CD4-positive, CD25-positive, alpha-beta regulatory T cell (primary cell): ENCODE measurements around the gene CD59. TPM values are rescaled to one million over a fixed set of nuclear protein-coding genes. Genes with fewer than 3 reads are reported as not detected.

Source experiments
- ATAC-seq, 2 donors: fragments of 150-1000 bp; cut with Tn5 transposase; one replicate each; pipeline ENCODE4 v1.10.0; 2021; ENCODE audit warnings: low read depth in 2 of 2, moderate number of reproducible peaks in 2 of 2, moderate library complexity in 1 of 2
- DNase-seq, 3 donors: peaks; one replicate each; pipeline versions ENCODE4 v3.0.0 to v3.0.0-alpha.2; 2012 to 2022; ENCODE audit warnings: mixed read lengths in 1 of 3
- H3K27ac ChIP-seq: one replicate; pipeline ENCODE4 v1.7.0; 2013; ENCODE audit warnings: mild to moderate bottlenecking, low read length; ENCODE audit not compliant: insufficient read depth, poor library complexity, severe bottlenecking
- H3K27me3 ChIP-seq: one replicate; pipeline ENCODE4 v1.7.0; 2013; ENCODE audit warnings: low read length; ENCODE audit not compliant: control insufficient read depth, insufficient read depth
- H3K36me3 ChIP-seq: one replicate; pipeline ENCODE4 v1.7.0; 2013; ENCODE audit warnings: mild to moderate bottlenecking, low read length, moderate library complexity; ENCODE audit not compliant: control insufficient read depth, insufficient read depth
- H3K4me1 ChIP-seq: 2 replicates; pipeline ENCODE4 v1.7.0; 2013; ENCODE audit warnings: mild to moderate bottlenecking, low read length; ENCODE audit not compliant: insufficient read depth, control insufficient read depth, poor library complexity, severe bottlenecking
- H3K4me3 ChIP-seq: one replicate; pipeline ENCODE4 v1.7.0; 2013; ENCODE audit warnings: low read depth, mild to moderate bottlenecking, low read length, moderate library complexity
- H3K9me3 ChIP-seq, 2 experiments: 1 replicate in 1 of 2; 2 replicates in 1 of 2; pipeline ENCODE4 v1.7.0; 2013; ENCODE audit warnings: low read length in 2 of 2, mild to moderate bottlenecking in 1 of 2, moderate library complexity in 1 of 2; ENCODE audit not compliant: control insufficient read depth in 2 of 2
- H3K27ac Mint-ChIP-seq, 3 donors: one replicate each; pipeline ENCODE4 v1.8.0; 2020 to 2022; ENCODE audit warnings: mild to moderate bottlenecking in 3 of 3, mixed read lengths in 3 of 3, moderate library complexity in 2 of 3
- H3K27me3 Mint-ChIP-seq: one replicate; pipeline ENCODE4 v1.8.0; 2022; ENCODE audit warnings: mild to moderate bottlenecking, mixed read lengths
- H3K36me3 Mint-ChIP-seq: one replicate; pipeline ENCODE4 v1.8.0; 2020; ENCODE audit warnings: mixed read lengths
- H3K4me1 Mint-ChIP-seq, 4 donors: one replicate each; pipeline ENCODE4 v1.8.0; 2020 to 2022; ENCODE audit warnings: mixed read lengths in 4 of 4, mild to moderate bottlenecking in 1 of 4
- H3K4me3 Mint-ChIP-seq, 4 donors: one replicate each; pipeline ENCODE4 v1.8.0; 2020 to 2022; ENCODE audit warnings: mild to moderate bottlenecking in 4 of 4, mixed read lengths in 4 of 4, moderate library complexity in 3 of 4
- H3K9me3 Mint-ChIP-seq, 7 donors: one replicate each; pipeline ENCODE4 v1.8.0; 2020 to 2022; ENCODE audit warnings: mixed read lengths in 7 of 7, mild to moderate bottlenecking in 3 of 7, moderate library complexity in 2 of 7
- polyA plus RNA-seq, 4 donors: library from polyadenylated mRNA; unstranded; fragments of 300-500 nt; fragmentation: Illumina TruSeq; gene quantifications; one replicate each; pipeline ENCODE4 v1.2.3, GENCODE V29; 2021
- total RNA-seq: library from RNA; stranded (reverse); gene quantifications from one replicate; pipeline ENCODE4 v1.2.3, GENCODE V29; 2022

Gene CD59
- total and polyA plus RNA-seq, 5 donors from 2014 or later, result 80.3 to 388 (median 190) TPM

DNA sequence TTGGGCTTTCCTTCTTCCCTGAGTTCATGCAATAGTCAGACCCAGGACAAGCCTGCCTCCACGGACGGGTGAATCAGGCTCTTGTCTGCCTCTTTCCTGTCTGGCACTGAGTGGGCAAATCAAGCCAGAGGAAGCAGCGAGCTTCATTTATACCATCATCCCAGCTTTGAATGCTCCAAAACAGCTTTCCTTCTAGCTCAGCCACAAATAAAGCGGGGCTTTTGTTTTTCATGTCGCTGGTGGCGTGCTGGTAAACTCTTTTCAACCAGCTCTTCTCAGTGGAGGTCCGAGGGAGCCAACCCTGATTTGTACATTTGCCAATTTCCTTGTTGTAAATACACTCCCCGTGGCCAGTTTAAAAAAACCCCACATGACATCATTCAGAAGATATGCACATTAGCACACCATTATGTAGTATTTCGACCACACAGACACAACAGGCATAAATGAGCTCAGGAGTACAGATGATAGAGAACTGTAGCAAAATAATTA lies 44.2 kb downstream of the CD59 start:
- H3K4me1 ChIP-seq, result no peaks in the 10 kb centered on the region
- no peaks in the 10 kb centered on the region for H3K9me3 ChIP-seq
- no peaks in the 10 kb centered on the region for H3K36me3 ChIP-seq
- Mint-ChIP-seq H3K4me3 (no peak overlapping the region), H3K27me3 (peaks cover 18% of the 10 kb centered on the region), H3K4me1 (peaks cover 0 to 8% (median 1%) of the 10 kb centered on the region in 4 donors), H3K27ac (no peak overlapping the region), H3K9me3 (peaks cover 0 to 4% (median 0%) of the 10 kb centered on the region in 7 donors), H3K36me3 (no peaks in the 10 kb centered on the region)
- H3K27ac ChIP-seq, result no peak overlapping the region
- no peak overlapping the region for H3K4me3 ChIP-seq
- no peak for ATAC-seq
- H3K27me3 ChIP-seq, result peaks cover 5% of the 10 kb centered on the region
- DNase-seq, result no peak

DNA sequence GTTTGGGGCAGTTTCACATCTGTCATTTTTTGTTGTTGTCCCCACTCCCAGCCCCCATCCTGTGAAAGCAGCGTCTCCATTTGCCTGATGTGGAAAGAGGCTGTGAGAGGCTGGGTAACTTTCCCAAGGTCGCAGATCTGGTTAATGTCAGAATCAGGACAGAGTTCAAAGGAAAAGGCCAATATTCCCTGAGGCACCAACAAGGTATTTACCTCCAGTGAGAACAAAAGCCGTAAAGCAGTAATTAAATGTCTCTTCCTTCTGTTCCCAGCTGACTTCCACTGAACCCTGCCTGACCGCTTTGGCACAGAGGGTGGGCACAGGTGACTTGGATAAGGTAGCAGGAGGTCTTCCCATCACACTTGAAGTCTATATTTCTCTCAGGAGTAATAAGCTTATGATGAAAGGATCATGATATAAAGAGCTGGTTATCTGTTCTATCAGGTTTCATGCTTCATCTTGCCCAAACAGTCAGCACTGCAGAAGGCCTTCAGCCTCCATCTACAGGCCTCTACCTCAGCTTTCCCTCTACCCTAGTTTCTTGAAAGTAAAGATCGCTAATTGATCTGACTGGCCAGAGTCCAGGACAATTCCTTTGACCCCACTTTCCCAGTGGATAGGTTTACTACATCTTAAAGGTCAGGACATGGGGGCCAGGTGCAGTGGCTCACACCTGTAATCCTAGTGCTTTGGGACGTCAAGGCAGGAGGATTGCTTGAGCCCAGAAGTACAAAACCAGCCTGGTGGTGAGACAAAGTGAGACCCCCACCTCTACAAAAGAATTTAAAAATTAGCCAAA lies 45.0 kb downstream of the CD59 start:
- no peaks in the 10 kb centered on the region for H3K9me3 ChIP-seq
- peaks cover 14% of the 10 kb centered on the region for H3K27me3 Mint-ChIP-seq

DNA sequence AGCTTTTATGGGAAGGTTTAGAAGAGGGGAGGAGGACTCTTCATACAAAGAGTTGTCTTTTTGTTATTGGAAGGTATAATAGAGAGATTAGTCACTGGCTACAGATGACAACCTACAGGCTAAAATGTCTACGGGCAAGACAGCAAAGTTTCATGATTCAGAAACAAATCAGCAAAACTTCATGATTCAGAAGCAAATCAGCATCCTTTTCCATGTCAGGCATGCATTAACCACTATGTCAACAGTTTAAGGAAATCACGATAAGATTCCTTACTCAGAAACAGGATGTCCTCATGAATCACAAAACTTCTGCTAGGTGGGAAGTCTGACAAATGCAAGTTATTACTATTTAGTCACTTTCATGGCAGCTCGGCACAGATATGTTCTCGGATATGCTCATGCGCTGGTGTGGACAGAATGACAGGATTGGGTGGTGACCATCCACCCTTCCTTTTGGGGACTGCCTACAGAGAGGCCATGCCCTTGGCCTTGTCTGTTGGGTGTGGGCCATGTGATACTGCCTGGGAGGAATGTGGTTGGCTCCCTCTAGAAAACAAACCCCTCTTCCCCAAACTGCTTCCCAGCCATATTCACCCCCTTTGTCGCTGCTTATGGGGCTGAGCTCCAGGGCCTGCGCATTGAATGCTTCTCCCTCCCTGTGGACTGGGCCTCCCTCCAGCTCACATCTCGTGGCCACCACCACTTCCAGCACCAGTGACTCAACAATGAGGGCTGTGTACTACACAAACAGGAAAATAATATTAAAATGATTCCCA lies 45.7 kb downstream of the CD59 start:
- Histone ChIP-seq H3K36me3 (no peaks in the 10 kb centered on the region), H3K4me3 (no peak overlapping the region), H3K27me3 (peaks cover 7% of the 10 kb centered on the region), H3K9me3 (no peaks in the 10 kb centered on the region), H3K27ac (no peak overlapping the region), H3K4me1 (no peaks in the 10 kb centered on the region)
- peaks cover 12% of the 10 kb centered on the region for H3K27me3 Mint-ChIP-seq
- peaks cover 0 to 4% (median 0%) of the 10 kb centered on the region in 7 donors for H3K9me3 Mint-ChIP-seq
- no peak for ATAC-seq
- no peak overlapping the region for H3K27ac Mint-ChIP-seq
- H3K4me1 Mint-ChIP-seq, result no peaks in the 10 kb centered on the region
- no peak for DNase-seq
- H3K36me3 Mint-ChIP-seq, result no peaks in the 10 kb centered on the region
- no peak overlapping the region for H3K4me3 Mint-ChIP-seq

More for the DNA sequence above, 45.0 kb downstream of the CD59 start:
- H3K4me3 ChIP-seq, result no peak overlapping the region
- Mint-ChIP-seq H3K36me3 (no peaks in the 10 kb centered on the region), H3K4me1 (peaks cover 0 to 2% (median under 1%) of the 10 kb centered on the region in 4 donors), H3K9me3 (peaks cover 0 to 4% (median 0%) of the 10 kb centered on the region in 7 donors), H3K27ac (no peak overlapping the region), H3K4me3 (no peak overlapping the region)
- peaks cover 8% of the 10 kb centered on the region for H3K27me3 ChIP-seq
- ATAC-seq, result no peak
- H3K27ac ChIP-seq, result no peak overlapping the region
- no peaks in the 10 kb centered on the region for H3K36me3 ChIP-seq
- no peaks in the 10 kb centered on the region for H3K4me1 ChIP-seq
- DNase-seq, result no peak

DNA sequence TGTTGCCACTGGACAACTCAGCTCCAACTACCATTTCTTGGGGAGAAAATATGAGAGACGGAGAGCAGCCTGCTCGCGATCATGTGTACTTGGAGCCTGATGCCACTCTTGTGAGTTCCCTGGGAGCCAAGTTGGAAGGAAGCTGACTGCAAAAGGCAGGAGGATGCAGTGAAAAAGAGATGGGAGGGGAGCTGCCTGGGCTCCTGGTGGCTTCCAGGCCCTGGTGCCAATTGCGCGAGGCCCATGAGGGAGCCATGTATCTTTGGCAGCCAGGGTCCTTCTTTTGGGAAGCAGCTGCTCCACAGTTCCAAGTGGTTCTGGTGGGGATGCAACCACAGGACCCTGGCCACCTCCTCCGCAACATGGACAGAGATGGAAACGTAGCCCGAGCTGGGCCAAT lies 46.7 kb downstream of the CD59 start:
- DNase-seq (no peak), ATAC-seq (no peak)
- Mint-ChIP-seq H3K4me3 (no peak overlapping the region), H3K27ac (no peak overlapping the region), H3K4me1 (no peaks in the 10 kb centered on the region), H3K27me3 (peaks cover 9% of the 10 kb centered on the region), H3K9me3 (peaks cover 0 to 4% (median 0%) of the 10 kb centered on the region in 7 donors), H3K36me3 (no peaks in the 10 kb centered on the region)
- no peak overlapping the region for H3K27ac ChIP-seq
- no peaks in the 10 kb centered on the region for H3K36me3 ChIP-seq
- no peaks in the 10 kb centered on the region for H3K9me3 ChIP-seq
- H3K4me3 ChIP-seq, result no peak overlapping the region
- H3K27me3 ChIP-seq, result peaks cover 10% of the 10 kb centered on the region
- no peaks in the 10 kb centered on the region for H3K4me1 ChIP-seq

DNA sequence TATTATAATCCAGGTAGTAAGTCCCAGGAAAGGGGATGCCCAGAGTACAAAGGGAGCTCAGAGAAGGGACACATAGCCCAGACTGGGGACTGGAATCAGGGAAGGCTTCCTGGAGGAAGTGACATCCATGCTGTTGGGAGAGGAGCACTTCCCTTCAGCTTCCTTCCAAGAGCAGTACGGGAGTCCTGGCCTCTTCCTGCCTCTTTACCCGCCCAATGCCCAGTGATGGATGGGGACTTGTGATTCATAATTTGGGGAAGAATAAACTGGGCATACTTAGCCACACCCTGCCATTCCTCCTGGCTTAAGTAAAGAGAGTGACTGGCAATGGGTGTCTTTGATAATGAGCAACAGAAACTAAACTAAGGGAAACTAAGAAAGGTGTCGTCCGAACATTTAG lies 47.1 kb downstream of the CD59 start:
- Histone ChIP-seq H3K4me1 (no peaks in the 10 kb centered on the region), H3K27ac (no peak overlapping the region), H3K4me3 (no peak overlapping the region), H3K9me3 (no peaks in the 10 kb centered on the region), H3K36me3 (no peaks in the 10 kb centered on the region), H3K27me3 (peaks cover 8% of the 10 kb centered on the region)
- no peak for DNase-seq
- Mint-ChIP-seq H3K4me1 (no peaks in the 10 kb centered on the region), H3K4me3 (no peak overlapping the region), H3K27ac (no peak overlapping the region), H3K9me3 (peaks cover 0 to 4% (median 0%) of the 10 kb centered on the region in 7 donors), H3K36me3 (no peaks in the 10 kb centered on the region), H3K27me3 (peaks cover 14% of the 10 kb centered on the region)
- ATAC-seq, result no peak

DNA sequence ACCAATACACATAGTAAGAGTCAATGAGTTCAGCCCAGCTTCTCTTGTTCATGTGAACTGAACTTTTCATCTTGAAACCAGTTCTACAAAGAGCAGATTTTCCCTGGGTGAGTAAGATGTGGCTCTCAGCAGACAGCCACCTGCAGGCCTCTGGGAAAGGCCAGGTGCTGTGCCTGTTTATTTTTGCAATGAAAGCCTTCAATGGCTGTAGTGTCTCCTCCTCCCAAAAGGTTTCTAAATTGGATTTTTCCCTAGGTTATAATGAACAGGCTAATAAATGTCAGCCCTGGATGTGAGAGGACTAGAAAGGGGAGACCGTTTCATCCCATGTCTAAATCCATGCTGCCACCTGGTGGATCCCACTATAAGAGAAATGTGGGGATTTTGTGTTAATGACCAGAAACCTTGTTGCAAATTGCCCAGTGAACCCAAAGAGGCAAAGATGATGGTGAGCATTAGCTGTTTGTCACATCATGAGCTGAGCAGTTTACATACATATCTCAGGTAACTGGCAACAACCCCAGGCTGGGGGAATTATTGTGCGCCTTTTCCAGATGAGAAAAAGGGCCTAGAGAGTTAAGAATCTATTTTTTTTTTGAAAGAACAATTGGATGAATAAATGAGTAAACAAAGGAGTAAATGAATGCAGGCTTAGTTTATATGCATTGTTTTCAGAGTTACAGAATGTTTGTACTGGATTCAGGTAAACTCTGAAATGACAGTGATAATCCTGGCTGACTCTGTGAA lies 48.3 kb downstream of the CD59 start:
- Mint-ChIP-seq H3K27me3 (peaks cover 13% of the 10 kb centered on the region), H3K36me3 (no peaks in the 10 kb centered on the region), H3K27ac (no peak overlapping the region), H3K4me3 (no peak overlapping the region), H3K4me1 (no peaks in the 10 kb centered on the region), H3K9me3 (peaks cover 0 to 4% (median 0%) of the 10 kb centered on the region in 7 donors)
- DNase-seq (peak in 1 of 3 donors; percentile 39), ATAC-seq (no peak)
- Histone ChIP-seq H3K9me3 (no peaks in the 10 kb centered on the region), H3K27ac (no peak overlapping the region), H3K4me3 (no peak overlapping the region), H3K27me3 (peaks cover 13% of the 10 kb centered on the region), H3K36me3 (no peaks in the 10 kb centered on the region), H3K4me1 (no peaks in the 10 kb centered on the region)

DNA sequence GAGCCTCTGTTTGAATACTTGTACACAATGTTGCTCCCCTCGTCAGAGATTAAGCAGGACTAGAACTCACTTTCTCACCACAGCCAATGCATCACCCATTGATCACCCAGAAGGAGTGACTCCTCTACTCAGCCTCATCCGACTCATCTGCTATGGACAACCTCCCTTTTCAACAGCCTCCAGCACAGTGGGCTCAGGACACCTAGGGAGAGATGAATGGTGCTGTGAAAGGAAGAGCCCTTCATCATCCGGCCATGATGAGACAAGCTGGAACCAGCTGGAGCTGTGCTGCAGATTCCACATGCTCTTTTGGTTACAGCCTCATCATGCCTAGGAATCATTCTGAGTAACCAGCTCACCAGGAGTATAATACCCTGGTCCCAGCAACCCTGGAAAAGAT lies 51.1 kb downstream of the CD59 start:
- Mint-ChIP-seq H3K27me3 (peaks cover 24% of the 10 kb centered on the region), H3K4me1 (no peaks in the 10 kb centered on the region), H3K27ac (no peak overlapping the region), H3K36me3 (no peaks in the 10 kb centered on the region), H3K4me3 (no peak overlapping the region), H3K9me3 (peaks cover 0 to 5% (median 0%) of the 10 kb centered on the region in 7 donors)
- no peak overlapping the region for H3K4me3 ChIP-seq
- no peak overlapping the region for H3K27ac ChIP-seq
- H3K36me3 ChIP-seq, result no peaks in the 10 kb centered on the region
- H3K4me1 ChIP-seq, result no peaks in the 10 kb centered on the region
- no peak for DNase-seq
- H3K9me3 ChIP-seq, result no peaks in the 10 kb centered on the region
- ATAC-seq, result no peak
- peaks cover 19% of the 10 kb centered on the region for H3K27me3 ChIP-seq
